GM18505 (cell line): Measurements from ENCODE around the gene ATRIP.
"Not testable (repeated sequence)": the region's sequence is repeated elsewhere in the genome, so short reads cannot be mapped to it uniquely, and the experiment has no call there.

Source experiments
- ATAC-seq: cut with Tn5 transposase; IDR thresholded peaks from one replicate; pipeline ENCODE4 v1.9.1; 2021; ENCODE audit not compliant: unreplicated experiment
- POLR2A ChIP-seq: IDR thresholded peaks from 4 replicates; pipeline ENCODE4 v1.6.1; 2011; ENCODE audit warnings: borderline replicate concordance; ENCODE audit not compliant: insufficient read depth, insufficient read length; ENCODE audit errors: extremely low read depth

The ATRIP gene

DNA sequence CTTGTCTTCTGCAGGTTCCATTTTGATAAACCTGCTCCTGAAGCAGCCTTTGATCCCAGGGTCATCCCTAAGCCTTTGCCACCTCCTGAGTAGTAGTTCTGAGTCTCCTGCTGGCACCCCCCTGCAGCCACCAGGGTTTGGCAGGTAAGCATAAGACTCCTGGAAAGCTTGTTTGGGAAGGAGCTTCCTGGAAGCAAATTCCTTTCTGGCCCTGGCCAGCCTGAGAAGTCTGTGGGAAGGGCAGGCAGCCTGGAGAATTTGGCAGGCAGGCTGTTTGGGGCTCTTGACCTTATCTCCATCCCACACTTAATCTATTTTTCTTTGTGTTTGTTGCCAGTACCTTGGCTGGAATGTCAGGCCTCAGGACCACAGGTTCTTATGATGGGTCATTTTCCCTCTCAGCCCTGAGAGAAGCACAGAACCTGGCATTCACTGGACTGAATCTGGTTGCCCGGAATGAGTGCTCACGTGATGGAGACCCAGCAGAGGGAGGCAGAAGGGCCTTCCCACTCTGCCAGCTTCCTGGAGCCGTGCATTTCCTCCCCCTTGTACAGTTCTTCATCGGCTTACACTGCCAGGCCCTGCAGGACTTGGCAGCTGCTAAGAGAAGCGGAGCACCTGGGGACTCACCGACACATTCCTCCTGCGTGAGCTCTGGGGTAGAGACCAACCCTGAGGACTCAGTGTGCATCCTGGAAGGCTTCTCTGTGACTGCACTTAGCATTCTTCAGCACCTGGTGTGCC lies 13.4 kb downstream of the ATRIP start:
- no peak for TF ChIP-seq POLR2A
- ATAC-seq: no peak

DNA sequence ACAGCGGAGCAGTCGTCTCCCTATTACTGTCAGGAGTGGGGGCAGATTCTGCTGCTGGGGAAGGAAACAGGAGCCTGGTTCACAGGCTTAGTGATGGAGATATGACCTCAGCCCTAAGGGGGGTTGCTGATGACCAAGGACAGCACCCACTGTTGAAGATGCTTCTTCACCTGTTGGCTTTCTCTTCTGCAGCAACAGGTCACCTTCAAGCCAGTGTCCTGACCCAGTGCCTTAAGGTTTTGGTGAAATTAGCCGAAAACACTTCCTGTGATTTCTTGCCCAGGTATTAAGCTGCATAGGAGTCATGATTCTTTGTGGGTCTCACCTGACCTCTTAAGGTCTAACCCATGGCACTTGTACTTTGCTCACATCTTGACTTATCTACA lies 14.0 kb downstream of the ATRIP start:
- no peak for ATAC-seq
- TF ChIP-seq POLR2A: no peak

DNA sequence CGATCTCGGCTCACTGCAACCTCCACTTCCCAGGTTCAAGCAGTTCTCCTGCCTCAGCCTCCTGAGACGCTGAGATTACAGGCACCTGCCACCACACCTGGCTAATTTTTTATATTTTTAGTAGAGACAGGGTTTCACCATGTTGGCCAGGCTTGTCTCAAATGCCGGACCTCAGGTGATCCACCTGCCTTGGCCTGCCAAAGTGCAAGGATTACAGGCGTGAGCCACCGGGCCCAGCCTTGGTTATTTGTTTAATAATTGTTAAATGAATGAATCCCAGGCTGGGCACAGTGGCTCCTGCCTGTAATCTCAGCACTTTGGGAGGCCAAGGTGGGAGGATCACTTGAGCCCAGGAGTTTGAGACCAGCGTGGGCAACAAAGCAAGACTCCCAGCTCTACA lies 15.2 kb downstream of the ATRIP start:
- not testable (repeated sequence) for ATAC-seq

DNA sequence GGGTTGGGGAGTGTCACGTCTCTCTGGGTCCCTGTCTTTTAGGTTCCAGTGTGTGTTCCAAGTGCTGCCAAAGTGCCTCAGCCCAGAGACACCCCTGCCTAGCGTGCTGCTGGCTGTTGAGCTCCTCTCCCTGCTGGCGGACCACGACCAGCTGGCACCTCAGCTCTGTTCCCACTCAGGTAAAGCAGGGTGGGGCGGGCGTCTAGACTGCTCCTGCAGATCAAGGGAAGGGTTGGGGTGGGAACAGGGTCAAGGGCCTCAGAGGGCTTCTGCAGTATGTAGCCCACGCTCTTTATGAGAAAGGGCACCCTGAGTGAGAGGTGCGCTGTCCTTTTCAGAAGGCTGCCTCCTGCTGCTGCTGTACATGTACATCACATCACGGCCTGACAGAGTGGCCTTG lies 17.2 kb downstream of the ATRIP start:
- no peak for ATAC-seq
- TF ChIP-seq POLR2A: no peak

DNA sequence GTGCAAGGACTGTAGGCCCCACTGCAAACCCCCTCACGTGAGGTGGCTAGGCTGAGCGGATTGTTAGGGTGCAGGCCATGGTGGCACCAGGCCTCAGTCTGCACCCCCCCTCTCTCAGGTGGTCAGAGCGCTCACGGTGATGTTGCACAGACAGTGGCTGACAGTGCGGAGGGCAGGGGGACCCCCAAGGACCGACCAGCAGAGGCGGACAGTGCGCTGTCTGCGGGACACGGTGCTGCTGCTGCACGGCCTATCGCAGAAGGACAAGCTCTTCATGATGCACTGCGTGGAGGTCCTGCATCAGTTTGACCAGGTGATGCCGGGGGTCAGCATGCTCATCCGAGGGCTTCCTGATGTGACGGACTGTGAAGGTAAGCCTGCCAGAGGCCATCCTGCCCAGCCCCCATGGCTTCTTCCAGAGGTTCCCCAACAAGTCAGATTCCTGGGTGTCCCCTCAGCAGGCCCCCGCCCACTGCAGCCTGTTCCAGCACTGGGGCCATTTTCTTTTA lies 18.2 kb downstream of the ATRIP start:
- no peak for TF ChIP-seq POLR2A

DNA sequence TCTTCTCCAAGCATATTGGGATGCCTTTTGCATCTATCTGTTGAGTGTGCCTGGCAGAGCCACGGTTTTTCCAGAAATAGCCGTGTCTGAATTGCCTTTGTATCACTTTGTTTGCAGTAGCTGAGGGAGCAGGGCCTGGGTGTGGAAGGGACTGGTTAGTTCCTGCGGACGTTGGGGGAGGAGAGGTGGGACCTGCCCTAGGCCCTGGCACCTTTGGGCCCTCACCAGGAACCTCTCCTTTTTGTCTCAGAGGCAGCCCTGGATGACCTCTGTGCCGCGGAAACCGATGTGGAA lies 18.6 kb downstream of the ATRIP start:
- no peak for TF ChIP-seq POLR2A
- no peak for ATAC-seq

More for the DNA sequence above, 18.2 kb downstream of the ATRIP start:
- no peak for ATAC-seq

DNA sequence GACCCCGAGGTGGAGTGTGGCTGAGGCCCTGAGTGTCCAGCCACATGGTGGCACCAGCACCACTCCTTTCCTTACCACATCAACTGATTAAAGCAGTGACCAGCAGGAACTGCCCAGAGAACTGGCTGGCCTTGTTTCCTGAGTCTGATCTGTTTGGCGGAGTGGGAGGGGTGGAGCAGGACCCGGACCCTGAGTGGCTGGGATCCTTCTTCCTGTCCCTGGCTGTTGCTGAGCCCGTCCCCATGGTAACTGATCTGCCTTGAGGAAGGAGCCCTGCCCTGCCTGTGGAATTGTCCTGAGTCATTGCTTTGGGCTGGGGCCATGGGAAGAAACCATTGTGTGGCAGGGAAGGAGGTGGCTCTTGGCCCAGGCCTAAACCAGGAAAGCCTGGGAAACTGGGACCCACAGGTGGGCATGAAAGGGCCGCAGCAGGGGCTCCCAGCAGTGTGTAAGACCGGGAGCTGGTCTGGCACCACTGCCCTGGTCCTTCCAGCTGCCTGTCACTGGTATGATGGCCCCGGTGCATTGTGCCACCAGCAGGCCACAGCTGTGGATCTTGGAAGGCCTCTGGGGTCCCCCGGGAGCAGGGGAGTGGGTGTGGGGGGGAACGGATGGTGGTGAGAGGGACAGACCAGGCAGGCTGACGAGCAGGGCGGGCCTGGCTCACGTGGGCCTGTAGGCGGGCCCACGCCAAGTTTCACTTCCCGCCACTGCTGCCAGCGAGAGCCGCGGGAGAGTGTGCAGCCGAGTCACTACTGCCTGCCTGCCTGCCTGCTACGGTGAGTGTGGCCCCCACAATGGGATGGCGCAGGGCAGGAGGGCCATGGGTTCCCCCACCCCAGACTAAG lies 19.2 kb downstream of the ATRIP start:
- peak; percentile 78 for ATAC-seq
- peak; percentile 96 for TF ChIP-seq POLR2A

DNA sequence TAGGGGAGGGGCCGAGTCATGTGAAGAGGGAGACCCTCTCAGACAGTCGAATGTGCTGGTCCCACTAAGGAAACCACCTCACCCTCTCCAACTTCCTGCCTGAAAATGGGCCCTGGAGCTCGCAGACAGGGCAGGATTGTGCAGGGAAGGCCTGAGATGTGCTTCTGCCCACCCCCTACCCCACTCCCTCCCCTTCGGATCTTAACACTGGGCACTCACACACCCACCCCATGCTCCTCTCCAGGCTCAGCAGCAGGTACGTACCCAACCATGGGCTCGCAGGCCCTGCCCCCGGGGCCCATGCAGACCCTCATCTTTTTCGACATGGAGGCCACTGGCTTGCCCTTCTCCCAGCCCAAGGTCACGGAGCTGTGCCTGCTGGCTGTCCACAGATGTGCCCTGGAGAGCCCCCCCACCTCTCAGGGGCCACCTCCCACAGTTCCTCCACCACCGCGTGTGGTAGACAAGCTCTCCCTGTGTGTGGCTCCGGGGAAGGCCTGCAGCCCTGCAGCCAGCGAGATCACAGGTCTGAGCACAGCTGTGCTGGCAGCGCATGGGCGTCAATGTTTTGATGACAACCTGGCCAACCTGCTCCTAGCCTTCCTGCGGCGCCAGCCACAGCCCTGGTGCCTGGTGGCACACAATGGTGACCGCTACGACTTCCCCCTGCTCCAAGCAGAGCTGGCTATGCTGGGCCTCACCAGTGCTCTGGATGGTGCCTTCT lies 20.0 kb downstream of the ATRIP start:
- no peak for TF ChIP-seq POLR2A
- ATAC-seq: no peak

DNA sequence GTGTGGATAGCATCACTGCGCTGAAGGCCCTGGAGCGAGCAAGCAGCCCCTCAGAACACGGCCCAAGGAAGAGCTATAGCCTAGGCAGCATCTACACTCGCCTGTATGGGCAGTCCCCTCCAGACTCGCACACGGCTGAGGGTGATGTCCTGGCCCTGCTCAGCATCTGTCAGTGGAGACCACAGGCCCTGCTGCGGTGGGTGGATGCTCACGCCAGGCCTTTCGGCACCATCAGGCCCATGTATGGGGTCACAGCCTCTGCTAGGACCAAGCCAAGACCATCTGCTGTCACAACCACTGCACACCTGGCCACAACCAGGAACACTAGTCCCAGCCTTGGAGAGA lies 20.5 kb downstream of the ATRIP start:
- ATAC-seq: no peak
- no peak for TF ChIP-seq POLR2A

DNA sequence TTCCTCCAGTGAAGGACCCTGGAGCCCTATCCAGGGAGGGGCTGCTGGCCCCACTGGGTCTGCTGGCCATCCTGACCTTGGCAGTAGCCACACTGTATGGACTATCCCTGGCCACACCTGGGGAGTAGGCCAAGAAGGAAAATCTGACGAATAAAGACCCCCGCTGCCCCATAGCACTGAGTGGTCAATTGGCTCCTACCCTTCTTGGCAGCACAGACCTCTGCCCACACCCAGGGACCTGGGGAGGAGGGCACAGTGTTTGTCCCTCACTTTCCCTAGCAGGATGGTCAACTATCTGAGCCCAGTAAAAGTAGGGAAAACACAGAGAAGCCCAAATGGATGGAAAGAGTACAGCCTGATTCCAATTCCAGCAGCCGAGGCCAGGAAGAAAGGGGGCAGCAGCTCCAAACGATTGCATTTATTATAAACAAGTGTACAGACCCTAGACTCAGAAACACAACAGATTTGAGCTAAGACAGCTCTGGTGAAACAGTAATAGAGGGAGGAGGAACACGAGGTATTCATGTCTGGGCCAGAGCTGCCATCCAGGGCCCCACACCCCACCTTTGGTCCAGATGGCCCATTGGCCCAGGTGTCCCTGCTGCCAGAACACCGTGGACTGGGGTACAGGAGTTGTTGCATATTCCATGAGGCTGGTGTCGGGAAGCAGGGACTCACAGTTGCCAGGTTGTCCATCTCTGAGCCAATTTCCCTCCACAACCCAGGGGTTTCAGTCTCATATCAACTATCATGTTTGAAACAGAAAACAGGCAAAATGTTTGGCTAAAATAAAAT lies 21.1 kb downstream of the ATRIP start:
- TF ChIP-seq POLR2A: no peak
- no peak for ATAC-seq

DNA sequence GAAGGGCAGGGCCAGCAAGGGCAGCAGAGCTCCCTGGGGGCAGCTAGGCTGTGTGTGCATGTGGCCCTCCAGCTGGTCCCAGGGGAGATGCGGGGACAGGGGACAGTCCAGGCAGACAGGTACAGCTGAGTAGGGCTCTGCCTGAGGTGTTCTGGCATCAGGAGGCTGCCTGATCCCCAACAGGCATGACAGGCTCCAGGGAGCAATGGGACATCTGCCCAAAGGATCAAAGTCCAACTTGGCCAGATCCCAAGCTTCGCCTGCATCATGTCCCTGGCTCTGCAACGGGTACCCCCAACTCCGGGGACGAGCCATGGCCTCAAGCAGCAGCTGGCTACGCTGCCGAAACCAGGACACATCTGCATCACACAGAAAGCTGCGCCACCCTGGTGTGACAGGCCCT lies 21.8 kb downstream of the ATRIP start:
- no peak for TF ChIP-seq POLR2A
- no peak for ATAC-seq

DNA sequence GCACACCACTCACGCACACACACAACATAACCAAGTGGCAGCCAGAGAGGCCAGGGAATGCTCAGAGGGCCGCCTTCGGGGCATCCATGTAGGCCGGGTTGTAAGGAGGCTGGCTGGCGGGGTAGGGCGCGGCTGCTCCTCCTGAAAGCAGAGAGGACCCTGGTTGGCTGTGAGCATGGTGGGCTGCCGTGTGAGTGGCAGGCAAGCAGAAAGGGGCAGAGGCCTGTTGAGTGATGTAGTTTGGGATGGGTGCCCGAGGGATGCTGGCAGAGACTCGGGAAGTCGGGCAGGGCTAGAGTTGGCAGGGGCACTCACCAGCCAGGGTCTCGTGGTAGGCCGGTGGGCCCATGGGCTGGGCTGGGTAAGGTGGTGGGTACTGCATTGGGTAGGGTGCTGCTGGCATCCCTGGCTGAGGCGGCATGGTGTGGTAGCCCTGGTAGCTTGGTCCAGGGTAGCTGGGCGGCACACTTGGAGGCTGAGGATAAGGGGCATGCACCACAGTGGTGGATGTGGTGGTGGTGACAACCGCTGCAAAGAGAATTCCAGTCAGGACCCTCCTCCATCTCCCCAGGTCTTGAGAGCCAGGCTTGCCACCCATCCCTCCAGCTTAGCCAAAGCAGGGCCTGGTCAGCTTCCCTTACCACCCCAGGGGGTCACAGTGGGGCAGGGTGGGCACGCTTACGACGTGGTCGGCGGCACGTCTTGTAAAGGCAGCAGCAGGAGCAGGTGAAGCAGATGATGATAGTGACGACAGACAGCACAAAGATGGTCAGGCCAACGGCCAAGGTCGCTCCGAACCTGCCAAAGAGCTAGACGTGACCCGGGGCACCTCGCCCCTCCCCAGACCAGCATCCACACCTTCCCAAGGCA lies 22.7 kb downstream of the ATRIP start:
- no peak for TF ChIP-seq POLR2A
- ATAC-seq: no peak
